Measurements from ENCODE around the gene LRRTM2. TPM values are rescaled to one million over a fixed set of nuclear protein-coding genes. Genes with fewer than 3 reads are reported as not detected.
A peak's percentile ranks its signal among the peaks of the same experiment; 100 is the strongest.
"Not testable (repeated sequence)": the region's sequence is repeated elsewhere in the genome, so short reads cannot be mapped to it uniquely, and the experiment has no call there.

LRRTM2 gene, protein sequence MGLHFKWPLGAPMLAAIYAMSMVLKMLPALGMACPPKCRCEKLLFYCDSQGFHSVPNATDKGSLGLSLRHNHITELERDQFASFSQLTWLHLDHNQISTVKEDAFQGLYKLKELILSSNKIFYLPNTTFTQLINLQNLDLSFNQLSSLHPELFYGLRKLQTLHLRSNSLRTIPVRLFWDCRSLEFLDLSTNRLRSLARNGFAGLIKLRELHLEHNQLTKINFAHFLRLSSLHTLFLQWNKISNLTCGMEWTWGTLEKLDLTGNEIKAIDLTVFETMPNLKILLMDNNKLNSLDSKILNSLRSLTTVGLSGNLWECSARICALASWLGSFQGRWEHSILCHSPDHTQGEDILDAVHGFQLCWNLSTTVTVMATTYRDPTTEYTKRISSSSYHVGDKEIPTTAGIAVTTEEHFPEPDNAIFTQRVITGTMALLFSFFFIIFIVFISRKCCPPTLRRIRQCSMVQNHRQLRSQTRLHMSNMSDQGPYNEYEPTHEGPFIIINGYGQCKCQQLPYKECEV
- total RNA-seq (2014; rRNA removed; shearing (Covaris generic)), result 0.89 and 1.6 TPM in 2 replicates

DNA sequence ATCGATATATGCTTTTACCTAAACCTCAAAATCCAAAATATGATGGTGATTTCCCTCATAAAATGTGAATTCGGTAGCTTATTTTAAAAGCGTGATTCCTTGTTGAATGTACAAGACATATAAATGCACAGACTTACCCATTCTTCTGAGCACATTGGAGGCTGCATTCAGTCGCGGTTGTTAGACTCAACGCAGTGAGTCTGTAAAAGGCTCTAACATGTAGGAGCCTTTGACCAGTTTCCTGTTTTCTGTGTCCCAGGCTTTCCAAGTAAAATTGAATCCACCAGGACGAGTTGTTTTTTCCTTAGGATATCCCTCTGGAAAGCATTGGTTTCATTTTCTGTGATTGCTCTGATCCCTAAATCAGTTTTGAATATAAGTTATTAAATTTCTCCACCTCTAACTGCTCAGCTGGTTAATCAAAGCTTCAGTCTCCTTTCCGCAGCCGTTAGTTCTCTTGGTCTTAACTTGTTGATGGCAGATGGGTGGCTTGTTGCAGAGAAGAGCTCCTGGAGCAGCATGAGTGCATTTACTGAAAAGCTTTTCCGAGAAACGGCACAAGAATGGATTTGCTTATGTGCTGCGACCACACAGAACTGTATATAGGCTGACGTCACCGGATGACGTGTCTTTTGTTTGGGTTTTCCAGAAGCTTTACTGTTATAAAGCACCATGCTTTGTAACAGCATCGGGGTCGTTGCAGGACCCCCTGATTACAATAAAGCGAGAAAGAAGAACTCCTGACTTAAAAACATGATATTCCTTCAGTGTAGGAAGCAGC lies at the start of gene LRRTM2:
Gene LRRTM2 (minus strand): TSS at position 565 of the 781 bp plus-strand sequence. CDS start 424 bp downstream, at position 141.
- H3K4me3 ChIP-seq, result peak within 1 kb of the TSS; percentile 32
- H3K36me3 ChIP-seq, result no peaks in the 10 kb centered on the region
- DNase-seq, result peak; percentile 26 to 64
- H3K27ac ChIP-seq, result peak within 1 kb of the TSS; percentile 36; the same call in 1 of the 2 replicates
- H3K4me1 ChIP-seq, result 0 out of 2 replicates have a peak, but pooled peaks cover 7% of the 10 kb centered on the region
- H3K27me3 ChIP-seq, result no peaks in the 10 kb centered on the region
- H3K9me3 ChIP-seq (replicated peaks), result no peaks in the 10 kb centered on the region

DNA sequence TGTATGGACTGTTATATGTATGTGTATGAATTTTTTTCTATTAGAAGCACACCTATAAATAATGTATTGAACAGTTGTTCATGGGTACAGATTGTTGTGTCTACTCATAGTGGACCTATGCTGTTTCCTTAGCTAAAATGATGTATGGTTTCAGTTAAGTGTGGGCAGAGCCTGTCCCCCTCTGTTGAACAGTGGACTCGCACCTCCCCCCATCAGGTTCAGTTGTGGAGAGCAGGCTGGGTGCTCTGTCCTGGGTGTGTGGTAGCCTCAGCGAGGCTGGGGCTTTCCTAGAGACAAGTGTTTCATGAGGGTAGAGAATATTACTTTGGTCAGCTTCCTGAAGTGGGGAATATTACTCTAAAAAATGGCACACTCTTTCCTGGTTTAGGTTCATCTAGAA lies 47.4 kb upstream of the LRRTM2 start:
- DNase-seq, result no peak
- Histone ChIP-seq H3K36me3 (peaks cover 18% of the 10 kb centered on the region), H3K4me1 (no peaks in the 10 kb centered on the region), H3K9me3 (replicated peaks) (no peaks in the 10 kb centered on the region), H3K4me3 (no peak overlapping the region), H3K27me3 (no peaks in the 10 kb centered on the region), H3K27ac (no peak overlapping the region)

DNA sequence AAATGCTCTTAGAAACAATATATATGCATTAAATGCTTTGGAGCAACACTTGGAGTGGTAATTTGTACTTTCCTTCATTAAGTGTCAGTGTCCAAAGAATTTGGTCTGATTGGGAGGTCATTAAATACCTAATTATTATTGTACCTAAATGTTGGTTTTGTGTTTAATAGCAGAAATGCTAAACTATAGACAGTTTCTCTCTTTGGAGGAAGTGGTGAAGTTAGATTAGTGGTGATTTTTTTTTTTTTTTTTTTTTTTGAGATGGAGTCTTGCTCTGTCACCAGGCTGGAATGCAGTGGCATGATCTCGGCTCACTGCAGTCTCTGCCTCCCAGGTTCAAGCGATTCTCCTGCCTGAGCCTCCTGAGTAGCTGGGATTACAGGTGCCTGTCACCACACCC lies 46.2 kb upstream of the LRRTM2 start:
- not testable (repeated sequence) for H3K27me3 ChIP-seq; DNase-seq; H3K4me3 ChIP-seq; H3K9me3 ChIP-seq (replicated peaks); H3K27ac ChIP-seq; H3K4me1 ChIP-seq
- peaks cover 13% of the 10 kb centered on the region for H3K36me3 ChIP-seq

DNA sequence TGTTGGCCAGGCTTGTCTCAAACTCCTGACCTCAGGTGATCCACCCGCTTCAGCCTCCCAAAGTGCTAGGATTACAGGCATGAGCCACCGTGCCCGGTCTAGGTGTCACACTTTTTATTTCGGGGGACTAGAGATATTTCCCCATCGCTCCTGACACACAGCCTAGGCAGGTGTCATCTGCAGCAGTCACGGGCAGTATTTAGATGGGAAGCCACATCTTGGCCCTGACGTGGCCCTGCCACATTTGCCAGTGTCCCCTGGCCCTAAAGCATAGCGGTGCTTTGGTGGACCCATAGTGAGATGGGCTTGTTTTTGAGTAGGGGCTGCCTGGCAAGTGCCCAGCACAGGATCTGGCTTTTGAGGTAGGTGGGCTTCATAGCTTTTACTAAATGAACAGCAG lies 45.0 kb upstream of the LRRTM2 start:
- Histone ChIP-seq H3K36me3 (peaks cover 13% of the 10 kb centered on the region), H3K4me1 (no peaks in the 10 kb centered on the region), H3K4me3 (no peak overlapping the region), H3K27ac (no peak overlapping the region), H3K27me3 (no peaks in the 10 kb centered on the region), H3K9me3 (replicated peaks) (no peaks in the 10 kb centered on the region)
- DNase-seq, result no peak

DNA sequence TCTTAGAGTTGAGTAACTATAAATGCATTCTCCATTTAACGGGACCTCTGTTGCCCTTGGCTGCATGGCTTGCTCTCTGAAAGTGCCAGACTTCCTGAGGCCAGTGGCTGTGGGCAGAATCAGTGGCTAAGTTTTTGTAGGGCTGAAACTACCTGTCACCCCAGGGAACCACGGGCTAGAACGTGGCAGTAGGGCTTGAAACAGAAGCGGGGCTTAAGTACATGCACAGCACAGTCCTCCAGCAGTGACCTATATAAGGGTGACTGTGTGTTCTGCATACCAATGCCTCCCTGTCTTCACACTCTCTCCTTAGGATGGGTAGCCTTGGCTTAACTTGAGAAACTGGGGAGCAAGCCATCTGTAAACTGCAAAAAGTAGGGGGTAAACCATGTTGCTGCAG lies 43.6 kb upstream of the LRRTM2 start:
- no peaks in the 10 kb centered on the region for H3K9me3 ChIP-seq (replicated peaks)
- DNase-seq, result no peak
- H3K27ac ChIP-seq, result no peak overlapping the region
- H3K27me3 ChIP-seq, result no peaks in the 10 kb centered on the region
- no peaks in the 10 kb centered on the region for H3K4me1 ChIP-seq
- H3K4me3 ChIP-seq, result no peak overlapping the region
- peaks cover 7% of the 10 kb centered on the region; the same call in 1 of the 2 replicates for H3K36me3 ChIP-seq

DNA sequence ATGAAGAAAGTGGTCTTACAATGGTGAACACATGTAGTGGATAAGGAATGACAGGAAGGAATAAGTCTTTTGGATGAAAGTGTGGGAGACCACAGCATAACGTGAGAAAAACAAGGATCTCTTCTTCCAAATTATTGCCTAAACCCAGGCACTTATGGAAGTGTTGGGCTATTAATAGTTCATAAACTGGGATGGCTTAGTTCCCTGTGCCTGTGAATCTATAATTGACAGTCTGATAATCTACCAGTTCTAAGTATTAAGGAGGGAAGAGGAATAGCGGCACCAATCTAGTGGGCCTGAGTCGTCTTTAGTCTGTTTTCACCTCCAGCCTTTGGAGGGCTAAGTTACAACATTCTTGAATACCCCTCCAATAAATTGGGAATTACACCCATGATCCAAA lies 39.2 kb upstream of the LRRTM2 start:
- no peaks in the 10 kb centered on the region for H3K4me1 ChIP-seq
- H3K36me3 ChIP-seq, result peaks cover 4% of the 10 kb centered on the region; the same call in 1 of the 2 replicates
- H3K27me3 ChIP-seq, result no peaks in the 10 kb centered on the region
- H3K9me3 ChIP-seq (replicated peaks), result no peaks in the 10 kb centered on the region
- no peak for DNase-seq
- H3K27ac ChIP-seq, result no peak overlapping the region
- H3K4me3 ChIP-seq, result no peak overlapping the region

DNA sequence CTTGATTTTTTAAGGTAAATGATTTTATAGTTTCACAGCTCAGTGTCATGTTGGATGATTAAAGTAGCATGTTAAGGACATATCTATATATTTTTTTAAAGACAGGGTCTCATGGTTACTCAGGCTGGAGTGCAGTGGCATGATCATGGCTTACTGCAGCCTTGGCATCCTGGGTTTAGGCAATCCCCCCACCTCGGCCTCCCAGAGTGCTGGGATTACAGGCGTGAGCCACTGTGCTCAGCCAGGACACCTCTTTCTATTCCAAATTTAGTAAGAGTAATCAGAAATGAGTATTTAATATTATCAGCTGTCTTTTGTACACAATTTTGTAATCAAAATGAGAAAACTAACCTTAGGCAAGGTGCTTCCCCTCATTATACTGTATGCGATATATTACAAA lies 38.6 kb upstream of the LRRTM2 start:
- no peaks in the 10 kb centered on the region; the same call in 1 of the 2 replicates for H3K4me1 ChIP-seq
- peaks cover 3% of the 10 kb centered on the region for H3K36me3 ChIP-seq
- H3K27ac ChIP-seq, result no peak overlapping the region
- no peaks in the 10 kb centered on the region for H3K9me3 ChIP-seq (replicated peaks)
- H3K4me3 ChIP-seq, result no peak overlapping the region
- H3K27me3 ChIP-seq, result no peaks in the 10 kb centered on the region
- DNase-seq, result no peak

DNA sequence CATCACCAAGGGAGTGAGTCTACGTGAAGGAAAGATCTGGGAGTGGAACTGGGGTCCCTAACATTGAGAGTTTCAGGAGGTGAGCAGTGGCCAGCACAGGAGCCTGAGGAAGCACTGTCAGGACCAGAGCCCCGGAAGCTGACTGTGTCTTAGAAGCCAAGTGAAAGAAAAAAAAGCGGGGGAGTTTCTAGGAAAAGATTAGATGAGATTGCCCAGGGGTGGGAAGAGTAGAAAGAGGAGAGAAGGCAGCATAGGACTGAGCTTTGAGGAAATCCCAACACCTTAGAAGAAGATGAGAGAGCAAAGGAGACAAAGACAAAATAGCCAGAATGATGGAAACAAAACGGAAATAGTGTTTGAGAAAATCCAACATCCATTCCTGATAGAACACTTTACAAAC lies 37.0 kb upstream of the LRRTM2 start:
- H3K27me3 ChIP-seq, result no peaks in the 10 kb centered on the region
- H3K36me3 ChIP-seq, result peaks cover 3% of the 10 kb centered on the region
- no peak overlapping the region for H3K4me3 ChIP-seq
- no peaks in the 10 kb centered on the region; the same call in 1 of the 2 replicates for H3K4me1 ChIP-seq
- no peak for DNase-seq
- H3K27ac ChIP-seq, result no peak overlapping the region
- no peaks in the 10 kb centered on the region for H3K9me3 ChIP-seq (replicated peaks)

DNA sequence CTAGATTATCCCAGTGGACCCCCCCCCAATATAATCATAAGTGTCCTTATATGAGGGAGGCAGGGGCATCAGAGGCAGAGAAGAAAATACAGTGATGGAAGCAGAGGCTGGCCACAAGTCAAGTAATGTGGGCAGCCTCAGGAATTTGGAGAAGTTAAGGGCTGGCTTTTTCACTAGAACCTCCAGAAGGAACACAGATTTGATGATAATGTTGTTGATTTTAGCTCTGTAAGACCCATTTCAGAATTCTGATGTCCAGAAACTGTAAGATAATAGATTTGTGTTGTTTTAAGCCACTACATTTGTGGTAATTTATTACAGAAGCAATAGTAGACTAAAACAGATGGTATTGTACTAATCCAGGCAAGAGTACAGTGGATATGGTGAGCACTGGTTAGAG lies 36.3 kb upstream of the LRRTM2 start:
- Histone ChIP-seq H3K4me1 (no peaks in the 10 kb centered on the region; the same call in 1 of the 2 replicates), H3K27ac (no peak overlapping the region), H3K9me3 (replicated peaks) (no peaks in the 10 kb centered on the region), H3K36me3 (peaks cover 3% of the 10 kb centered on the region), H3K4me3 (no peak overlapping the region), H3K27me3 (no peaks in the 10 kb centered on the region)
- no peak for DNase-seq

DNA sequence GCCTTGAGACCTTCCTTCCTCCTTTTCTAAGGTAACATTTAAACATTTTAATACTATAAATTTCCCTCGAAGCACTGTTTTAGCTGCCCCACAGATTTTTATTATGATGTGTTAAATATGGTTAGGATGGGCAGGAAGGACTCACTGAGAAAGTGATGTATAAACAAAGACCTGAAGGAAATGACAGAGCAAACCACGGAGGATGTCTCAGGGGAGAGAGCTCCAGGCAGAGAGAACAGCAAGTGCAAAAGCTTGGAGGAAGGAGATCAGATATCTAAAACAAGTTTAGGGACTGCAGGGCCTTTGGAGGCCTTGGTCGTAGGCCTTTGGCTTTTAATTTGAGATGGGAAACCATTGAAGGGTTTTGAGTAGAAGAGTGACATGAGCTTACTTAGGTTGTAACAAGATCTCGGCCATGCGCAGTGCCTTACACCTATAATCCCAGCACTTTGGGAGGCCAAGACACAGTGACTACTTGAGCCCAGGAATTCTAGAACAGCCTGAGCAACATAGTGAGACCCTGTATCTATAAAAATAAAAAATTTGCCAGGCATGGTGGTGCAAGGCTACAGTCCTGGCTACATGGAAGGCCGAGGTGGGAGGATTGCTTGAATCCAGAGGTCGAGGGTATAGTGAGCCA lies 35.5 kb upstream of the LRRTM2 start:
- Histone ChIP-seq H3K27me3 (no peaks in the 10 kb centered on the region), H3K36me3 (peaks cover 3% of the 10 kb centered on the region), H3K27ac (no peak overlapping the region), H3K4me3 (no peak overlapping the region), H3K9me3 (replicated peaks) (no peaks in the 10 kb centered on the region), H3K4me1 (no peaks in the 10 kb centered on the region; the same call in 1 of the 2 replicates)
- no peak for DNase-seq

DNA sequence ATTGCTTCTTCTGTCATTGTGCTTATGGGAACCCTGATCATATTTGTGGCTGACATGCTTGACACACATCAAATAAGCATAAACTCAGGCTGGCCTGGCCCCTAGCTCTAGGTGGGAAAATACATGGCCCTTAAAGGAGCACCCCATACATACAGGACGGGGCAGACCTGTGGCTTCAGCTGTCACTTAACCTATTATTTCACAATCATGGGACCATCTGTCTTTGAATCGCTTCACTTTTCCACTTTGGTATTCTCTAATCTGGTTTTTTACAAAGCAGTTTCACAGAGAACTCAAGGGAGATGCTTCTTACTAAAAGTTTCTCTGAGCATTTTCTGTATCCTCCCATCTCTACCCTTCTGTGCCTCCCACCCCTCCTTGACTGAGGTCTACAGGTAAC lies 34.6 kb upstream of the LRRTM2 start:
- Histone ChIP-seq H3K9me3 (replicated peaks) (no peaks in the 10 kb centered on the region), H3K4me1 (no peaks in the 10 kb centered on the region; the same call in 1 of the 2 replicates), H3K4me3 (no peak overlapping the region), H3K27me3 (no peaks in the 10 kb centered on the region), H3K36me3 (peaks cover 6% of the 10 kb centered on the region), H3K27ac (no peak overlapping the region)
- no peak for DNase-seq

DNA sequence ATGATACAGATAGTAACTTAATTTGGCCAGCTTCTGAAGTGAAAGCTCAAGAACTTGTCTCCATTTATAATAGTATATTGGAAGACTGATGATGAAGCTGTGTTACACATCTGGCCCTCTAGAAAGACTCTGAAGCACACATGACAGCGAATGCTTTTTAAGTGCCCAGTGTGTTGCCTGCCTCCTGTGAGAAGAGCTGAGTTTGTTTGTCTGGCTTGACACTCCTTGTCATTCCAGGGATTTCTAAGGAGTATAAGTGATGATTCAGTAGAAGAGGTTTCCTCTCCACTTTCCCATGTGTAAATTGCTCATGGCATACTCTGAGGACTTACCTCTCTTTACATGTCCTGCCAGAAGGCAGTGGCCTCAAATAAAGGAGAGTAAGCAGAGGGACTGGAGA lies 30.4 kb upstream of the LRRTM2 start:
- H3K27ac ChIP-seq, result no peak overlapping the region
- no peak for DNase-seq
- no peak overlapping the region for H3K4me3 ChIP-seq
- no peaks in the 10 kb centered on the region for H3K27me3 ChIP-seq
- no peaks in the 10 kb centered on the region for H3K9me3 ChIP-seq (replicated peaks)
- H3K36me3 ChIP-seq, result peaks cover 13% of the 10 kb centered on the region
- no peaks in the 10 kb centered on the region; the same call in 1 of the 2 replicates for H3K4me1 ChIP-seq

DNA sequence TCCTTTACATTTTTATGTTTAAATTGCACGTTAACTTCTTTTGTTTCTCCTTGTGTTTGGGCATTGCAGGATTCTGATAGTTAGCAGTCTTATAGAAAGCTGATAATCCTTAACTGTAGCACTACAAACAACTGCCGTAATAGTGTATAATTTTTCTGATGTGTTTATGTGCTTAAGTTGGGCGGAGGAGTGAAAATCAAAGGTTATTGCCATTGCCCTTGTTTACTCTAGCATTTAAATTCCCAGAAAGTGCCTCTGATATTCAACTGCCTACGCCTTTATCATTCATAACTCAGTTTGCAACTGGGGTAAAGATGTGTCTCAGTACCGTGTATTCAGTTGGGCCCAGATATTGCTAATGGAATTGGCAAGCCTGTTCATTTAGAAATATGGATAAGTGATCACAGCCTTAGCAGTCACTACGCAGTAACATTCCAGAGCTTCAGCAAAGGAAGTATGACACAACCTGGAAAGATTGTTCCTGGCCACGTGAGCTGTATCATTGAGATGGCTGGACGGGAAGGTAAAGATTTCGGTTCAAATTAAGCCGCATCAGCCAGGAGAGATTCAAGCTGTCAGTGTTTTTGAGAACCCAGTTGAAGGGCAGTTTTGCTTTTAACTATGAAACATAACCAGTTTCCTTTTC lies 28.1 kb upstream of the LRRTM2 start:
- Histone ChIP-seq H3K36me3 (peaks cover 10% of the 10 kb centered on the region; the same call in 1 of the 2 replicates), H3K27ac (no peak overlapping the region), H3K4me3 (no peak overlapping the region), H3K4me1 (no peaks in the 10 kb centered on the region), H3K9me3 (replicated peaks) (no peaks in the 10 kb centered on the region), H3K27me3 (no peaks in the 10 kb centered on the region)
- DNase-seq, result no peak

DNA sequence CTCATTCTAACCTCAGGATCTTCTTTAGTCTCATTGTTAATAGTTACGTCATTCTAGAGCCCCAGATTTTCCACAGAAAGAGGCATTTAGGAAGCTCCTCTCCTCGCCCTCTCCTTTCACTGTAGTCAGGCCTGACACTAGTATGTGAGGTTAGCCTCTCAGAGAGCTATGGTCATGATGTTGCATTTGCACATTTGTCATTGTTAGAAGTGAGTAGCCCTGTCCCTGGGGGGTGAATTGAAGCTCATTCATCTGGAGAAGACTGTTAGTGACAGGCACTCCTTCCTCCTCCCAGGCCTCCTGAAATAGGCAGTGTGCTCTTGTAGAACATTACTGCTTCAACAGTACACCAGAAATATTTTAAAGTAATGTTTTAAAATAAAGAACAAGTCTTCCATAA lies 26.6 kb upstream of the LRRTM2 start:
- Histone ChIP-seq H3K4me1 (no peaks in the 10 kb centered on the region), H3K9me3 (replicated peaks) (no peaks in the 10 kb centered on the region), H3K27me3 (no peaks in the 10 kb centered on the region), H3K36me3 (peaks cover 13% of the 10 kb centered on the region; the same call in 1 of the 2 replicates), H3K4me3 (no peak overlapping the region), H3K27ac (no peak overlapping the region)
- no peak for DNase-seq
